ENCODE results near the gene PAM16.
"Not testable (repeated sequence)": the region's sequence is repeated elsewhere in the genome, so short reads cannot be mapped to it uniquely, and the experiment has no call there.

The PAM16 gene

DNA sequence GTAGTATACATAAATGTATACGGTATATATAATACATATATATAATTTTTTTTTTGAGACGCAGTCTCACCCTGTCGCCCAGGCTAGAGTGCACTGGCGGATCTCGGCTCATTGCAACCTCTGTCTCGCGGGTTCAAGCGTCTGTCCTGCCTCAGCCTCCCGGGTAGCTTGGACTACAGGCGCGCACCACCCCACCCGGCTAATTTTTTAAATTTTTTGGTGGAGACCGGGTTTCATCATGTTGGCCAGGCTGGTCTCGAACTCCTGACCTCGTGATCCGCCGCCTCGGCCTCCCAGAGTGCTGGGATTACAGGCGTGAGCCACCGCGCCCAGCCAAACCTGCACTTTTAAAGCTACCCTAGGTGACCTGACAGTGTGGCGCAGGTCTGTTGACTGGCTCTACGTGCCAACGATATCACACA, 745 bp downstream of the PAM16 start:
- no peak for FAIRE-seq

DNA sequence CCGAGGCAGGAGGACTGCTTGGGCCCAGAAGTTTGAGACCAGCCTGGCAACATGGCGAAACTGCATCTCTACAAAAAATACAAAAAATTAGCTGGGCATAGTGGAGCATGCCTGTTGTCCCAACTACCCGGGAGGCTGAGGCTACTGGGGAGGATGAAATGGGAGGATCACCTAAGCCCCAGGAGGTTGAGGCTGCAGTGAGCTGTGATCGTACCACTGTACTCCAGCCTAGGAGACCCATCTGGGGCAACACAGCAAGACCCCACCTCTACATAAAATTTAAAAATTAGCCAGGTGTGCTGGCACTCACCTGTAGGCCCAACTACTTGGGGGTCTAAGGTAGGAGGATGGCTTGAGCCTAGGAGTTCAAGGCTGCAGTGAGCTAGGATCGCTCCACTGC, 1.8 kb downstream of the PAM16 start:
- FAIRE-seq, result no peak

DNA sequence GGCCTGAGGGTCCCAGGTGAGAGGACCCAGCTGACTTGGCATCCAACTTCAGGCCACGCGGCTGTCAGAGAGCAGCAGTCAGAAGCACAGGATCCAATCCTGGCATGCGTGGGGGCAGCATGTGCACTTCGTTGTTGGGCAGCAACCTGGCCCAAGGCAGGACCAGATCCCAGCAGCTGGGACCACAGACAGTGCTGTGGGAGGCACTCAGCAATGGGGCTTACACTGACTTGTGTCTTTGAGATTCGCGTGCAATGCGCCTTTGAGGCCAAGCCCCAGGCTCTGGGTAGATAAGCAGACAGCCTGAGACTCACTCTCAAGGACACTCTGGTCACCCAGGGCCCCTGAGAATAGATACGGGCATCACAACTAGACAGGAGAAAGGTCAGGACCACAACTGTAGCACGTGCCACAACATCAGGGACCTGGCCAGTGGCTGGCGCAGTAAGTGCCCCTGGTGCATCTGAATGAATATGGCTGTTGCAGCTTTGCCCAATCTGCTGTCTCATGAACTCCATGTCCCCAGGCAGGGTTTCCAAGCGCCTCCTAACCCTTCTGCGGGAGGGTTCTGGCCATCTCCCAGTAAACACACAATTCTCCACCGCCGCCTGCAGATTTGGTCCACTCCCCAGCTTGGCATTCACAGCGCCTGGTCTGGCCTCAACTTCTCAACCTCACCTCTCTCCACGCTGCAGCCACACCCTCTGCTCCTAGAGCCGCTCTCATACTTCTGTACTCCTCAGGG, 3.2 kb downstream of the PAM16 start:
- no peak for FAIRE-seq

DNA sequence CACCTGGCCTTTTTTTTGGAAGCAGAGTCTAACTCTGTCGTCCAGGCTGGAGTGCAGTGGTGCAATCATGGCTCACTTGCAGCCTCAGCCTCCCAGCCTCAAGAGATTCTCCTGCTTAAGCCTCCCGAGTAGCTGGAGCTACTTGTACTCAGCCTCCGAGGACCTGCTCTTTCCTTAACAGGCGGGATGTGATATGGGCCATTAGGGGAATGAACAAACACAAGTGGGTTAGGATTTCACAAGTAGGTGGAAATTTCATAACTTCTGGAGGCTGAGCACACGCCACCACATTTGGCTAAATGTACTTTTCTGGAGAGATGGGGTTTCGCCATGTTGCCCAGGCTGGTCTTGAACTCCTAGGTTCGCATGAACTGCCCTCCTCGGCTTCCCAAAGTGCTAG, 4.1 kb downstream of the PAM16 start:
- no peak for FAIRE-seq

DNA sequence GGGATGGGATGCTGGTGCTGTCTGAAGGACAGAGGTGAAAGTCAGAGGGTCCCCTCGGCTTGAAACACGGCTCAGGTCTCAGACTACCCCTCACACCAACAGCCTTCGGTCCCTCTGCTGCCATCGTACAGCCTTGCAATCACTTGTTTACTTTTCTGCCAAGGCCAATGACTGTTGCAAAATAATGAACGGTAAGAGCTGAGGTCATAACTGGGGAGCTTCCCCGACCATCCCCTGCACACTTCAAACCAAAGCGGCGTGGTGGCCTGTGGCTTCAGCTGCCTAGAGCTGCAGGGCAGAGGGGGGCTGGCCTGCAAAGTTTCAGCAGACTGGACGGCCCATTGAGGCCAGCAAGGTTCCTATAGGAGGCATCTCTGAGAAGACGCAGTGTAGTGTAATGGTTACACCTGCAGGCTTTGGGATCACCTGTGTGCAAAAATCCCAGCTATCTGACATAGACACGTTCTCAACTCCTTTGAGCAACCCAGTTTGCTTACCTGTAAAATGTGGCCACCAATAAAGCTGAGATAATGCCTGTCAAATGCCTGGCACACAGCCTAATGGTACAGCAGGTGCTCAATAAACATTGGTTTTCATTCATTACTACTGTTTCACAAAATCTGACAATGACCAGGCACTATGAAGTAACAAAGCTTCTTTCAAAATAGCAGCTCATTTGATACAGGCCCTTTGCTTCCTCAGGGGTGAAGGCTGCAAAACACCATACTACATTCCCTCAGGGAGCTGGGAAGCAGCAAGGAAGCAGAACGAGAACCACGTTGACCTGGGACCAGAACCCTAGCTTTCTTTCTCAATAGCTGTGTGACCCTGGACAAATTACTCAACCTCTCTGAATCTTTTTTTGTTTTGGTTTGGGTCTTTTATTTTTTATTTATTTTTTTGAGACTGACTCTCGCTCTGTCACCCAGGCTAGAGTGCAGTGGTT, 5.0 kb downstream of the PAM16 start:
- no peak for FAIRE-seq

DNA sequence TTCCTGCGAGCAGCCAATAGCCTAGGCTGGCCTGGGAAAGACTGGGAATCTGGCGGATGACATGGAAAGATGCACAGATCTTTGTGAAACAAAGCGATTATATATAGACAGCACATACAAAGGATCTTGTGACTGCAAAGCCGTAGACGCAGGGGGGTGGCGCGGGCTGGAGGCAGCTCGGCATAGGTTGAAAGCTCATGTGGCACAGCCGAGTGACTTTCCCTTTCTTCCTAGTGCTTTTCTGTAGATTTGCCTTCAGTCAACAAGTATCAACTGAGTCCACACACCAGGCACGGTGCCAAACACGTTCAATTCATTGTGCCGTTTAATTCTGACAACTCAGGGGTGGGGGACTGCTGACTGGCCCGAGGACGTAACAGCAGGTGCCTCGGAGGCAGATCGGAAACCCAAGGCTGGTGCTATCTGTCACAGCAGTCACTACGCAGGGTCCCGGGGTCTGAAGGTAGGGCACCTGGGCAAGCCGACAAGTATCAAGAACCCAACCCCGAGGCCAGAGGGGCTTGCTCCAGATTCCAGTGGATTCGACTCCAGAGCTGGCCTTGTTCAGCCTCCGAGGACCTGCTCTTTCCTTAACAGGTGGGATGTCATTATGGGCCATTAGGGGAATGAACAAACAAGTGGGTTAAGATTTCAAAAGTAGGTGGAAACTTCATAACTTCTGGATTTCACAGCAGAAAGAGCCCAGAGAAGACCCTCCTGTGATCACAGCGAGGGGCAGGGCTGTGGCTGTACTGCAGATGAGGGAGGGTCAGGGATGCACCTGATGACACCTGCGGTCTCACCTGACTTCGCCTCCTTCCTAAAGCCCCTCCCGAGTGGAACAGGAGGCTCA, 5.9 kb downstream of the PAM16 start:
- FAIRE-seq, result no peak

DNA sequence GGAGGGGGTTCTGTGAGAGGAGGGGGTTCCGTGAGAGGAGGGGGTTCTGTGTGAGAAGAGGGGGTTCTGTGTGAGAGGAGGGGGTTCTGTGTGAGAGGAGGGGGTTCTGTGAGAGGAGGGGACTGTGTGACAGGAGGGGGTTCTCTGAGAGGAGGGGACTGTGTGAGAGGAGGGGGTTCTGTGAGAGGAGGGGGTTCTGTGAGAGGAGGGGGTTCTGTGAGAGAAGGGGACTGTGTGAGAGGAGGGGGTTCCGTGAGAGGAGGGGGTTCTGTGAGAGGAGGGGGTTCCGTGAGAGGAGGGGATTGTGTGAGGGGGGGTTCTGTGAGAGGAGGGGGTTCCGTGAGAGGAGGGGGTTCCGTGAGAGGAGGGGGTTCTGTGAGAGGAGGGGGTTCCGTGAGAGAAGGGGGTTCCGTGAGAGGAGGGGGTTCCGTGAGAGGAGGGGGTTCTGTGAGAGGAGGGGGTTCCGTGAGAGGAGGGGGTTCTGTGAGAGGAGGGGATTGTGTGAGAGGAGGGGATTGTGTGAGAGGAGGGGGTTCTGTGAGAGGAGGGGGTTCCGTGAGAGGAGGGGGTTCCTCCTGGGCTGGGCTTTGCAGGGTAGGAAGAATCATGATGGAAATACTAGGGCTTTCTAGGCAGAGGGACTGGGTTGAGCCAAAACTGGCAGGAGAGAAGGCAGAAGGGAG, 6.7 kb downstream of the PAM16 start:
- not testable (repeated sequence) for FAIRE-seq

DNA sequence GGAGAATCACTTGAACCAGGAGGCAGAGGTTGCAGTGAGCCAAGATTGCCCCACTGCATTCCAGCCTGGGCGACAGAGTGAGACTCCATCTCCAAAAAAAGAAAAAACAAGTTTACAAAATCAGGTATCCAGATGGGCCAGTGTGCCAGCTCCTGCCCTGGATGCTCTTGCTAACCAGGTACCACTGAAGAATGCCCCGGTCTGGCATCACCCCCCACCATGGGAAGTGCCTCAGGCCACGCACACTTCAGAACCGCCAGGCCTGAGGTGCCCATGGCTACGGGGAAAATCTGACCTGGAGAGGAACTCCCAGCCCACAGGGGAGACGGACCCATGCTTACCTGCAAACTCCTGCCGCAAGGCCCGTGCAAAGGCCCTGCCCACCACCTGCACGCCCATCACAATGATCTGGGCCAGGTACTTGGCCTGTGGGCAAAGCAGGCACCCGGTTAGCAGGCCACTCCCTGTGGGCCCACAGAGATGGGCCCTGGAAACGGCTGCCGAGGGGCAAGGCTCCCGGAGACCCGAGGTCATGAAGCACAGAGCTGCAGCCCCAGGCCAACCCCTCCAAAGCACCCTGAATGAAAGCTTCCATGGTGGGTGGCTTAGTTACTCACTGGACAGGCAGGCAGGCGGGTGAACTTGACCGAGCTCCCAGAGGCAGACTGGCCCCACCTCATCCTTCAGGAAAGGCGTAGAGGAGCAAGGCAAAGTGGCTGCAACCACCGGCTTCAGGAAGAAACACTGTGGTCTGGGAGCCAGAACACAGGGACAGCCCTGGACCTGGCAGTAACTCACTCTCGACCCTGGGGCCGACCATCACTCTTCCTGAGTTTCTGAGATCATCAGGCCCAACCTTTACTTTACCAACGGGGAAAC, 8.0 kb downstream of the PAM16 start:
- FAIRE-seq, result no peak

DNA sequence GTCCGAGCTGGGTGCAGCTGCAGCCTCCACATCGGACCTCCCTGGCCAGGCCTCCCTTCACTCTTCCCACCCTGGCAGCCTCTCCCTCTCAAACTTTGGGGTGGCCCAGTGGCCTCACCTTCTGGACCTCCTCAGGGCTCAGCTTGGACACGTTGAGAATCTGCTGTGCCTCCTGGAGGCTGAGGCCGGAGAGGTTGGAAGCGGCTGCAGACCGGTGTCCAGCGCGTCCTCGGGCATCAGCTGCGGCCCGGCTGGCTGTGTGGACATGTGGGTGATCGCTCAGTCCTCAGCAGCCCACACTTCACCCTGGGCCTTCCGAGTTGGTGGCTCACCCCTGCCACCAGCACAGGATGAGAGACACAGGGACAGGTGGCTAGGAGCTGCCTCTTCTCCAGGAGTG, 9.9 kb downstream of the PAM16 start:
- FAIRE-seq, result no peak

DNA sequence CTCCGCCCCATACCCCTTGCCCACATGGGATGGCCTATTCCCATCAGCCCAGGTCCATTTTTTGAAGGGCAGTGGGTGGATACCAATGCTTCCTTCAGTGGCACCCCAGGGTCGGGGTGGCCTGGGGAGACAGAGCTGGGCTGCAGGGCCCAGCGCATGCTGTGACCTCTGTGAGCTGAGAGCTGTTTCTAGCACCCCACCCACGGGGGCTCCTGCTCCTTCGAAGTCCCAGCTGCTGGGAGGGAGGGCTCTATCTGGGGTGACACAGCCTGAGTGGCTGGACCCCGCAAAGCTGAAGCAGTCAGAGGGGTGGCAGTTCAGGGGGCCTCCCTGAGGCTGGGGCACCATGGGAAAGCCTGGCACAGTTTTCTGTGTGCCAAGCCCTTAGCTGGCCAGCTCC, 10.7 kb downstream of the PAM16 start:
- FAIRE-seq, result no peak

DNA sequence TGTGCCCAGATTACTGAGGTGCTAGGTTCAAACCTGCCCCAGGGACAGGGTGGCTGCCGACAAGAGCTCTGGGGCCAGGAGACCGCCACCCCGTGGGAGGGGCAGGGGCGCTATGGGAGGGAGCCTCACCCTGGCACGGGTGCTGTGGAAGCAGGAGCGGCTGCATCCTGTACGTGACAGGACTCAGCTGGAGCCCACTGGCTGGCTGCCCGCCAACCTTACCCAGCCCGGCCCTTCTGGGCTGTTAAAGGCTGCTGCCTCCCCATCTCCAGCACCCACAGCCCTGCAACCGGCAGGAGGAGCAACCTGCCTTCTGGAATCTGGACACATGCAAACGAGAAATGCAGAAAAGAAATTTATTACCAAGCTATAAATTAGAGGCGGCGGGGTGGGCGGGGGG, 11.2 kb downstream of the PAM16 start:
- FAIRE-seq, result no peak

DNA sequence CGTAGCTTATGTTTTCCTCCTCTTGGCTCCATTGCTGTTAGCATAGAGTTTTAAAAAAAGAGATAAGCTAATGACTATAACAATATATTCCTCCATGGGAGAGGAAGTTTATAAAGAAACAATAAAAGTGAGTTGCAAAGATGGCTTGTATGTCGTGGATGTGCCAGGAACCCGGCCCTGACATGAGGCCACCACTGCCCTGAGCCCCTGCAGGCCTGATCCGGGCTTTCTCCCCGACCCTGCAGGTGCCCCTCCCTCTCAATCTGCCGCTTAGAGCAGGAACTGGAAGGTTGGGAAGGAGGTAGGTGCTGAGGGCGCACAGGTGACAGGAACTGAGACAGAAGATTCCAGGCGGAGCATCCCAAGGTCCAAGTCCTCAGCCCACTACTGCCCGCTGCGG, 11.7 kb downstream of the PAM16 start:
- no peak for FAIRE-seq

DNA sequence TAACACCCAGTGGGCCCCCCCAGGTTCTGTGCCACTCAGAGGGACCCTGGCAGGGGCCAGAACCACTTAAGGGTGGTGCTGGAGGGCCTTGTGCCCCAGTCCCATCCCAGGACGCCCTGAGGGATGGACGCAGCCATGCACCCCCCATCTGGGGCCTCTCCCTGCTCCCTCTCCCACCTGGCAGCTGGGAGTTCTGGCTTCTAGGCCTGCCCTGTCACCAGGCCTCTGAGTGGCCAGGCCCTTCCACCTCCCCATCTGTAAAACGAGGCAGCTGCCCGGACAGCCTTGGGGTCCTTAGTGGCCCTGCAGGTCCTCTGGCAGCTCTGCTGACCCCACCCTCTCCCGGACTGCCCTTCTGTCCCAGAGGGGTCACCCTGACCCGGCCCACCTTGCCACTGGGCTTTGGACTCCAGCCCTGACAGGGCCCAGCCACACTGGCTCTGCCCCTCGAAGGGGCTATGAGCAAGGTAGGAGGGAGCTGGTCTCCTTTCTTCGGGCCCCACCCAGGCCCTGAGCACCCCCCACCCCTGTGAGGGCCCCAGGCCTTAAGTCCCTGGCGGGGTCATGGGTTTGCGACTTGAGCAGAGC, 12.3 kb downstream of the PAM16 start:
- no peak for FAIRE-seq

DNA sequence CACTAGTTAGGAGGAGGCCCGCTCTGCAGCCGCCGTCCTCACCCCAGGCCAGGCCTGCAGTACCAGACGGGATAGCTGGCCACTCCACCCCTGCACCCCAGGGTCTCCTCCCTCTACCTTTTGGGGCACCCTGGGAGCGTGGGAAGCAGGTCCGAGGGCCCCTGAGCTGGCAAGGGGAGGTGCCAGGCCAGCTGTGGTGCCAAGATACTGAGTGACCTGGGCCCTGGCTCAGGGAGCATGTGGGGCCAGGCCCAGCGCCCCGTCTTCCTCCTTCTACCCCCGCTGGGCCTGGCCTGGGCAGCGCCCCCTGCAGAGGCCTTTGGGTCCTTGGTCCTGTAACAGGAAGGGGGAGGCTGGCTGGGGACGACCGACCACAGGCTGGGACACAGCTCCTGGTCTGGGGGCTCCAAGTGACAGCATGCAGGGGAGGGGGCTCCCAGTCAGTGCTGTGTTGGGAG, 13.0 kb downstream of the PAM16 start:
- FAIRE-seq, result no peak

DNA sequence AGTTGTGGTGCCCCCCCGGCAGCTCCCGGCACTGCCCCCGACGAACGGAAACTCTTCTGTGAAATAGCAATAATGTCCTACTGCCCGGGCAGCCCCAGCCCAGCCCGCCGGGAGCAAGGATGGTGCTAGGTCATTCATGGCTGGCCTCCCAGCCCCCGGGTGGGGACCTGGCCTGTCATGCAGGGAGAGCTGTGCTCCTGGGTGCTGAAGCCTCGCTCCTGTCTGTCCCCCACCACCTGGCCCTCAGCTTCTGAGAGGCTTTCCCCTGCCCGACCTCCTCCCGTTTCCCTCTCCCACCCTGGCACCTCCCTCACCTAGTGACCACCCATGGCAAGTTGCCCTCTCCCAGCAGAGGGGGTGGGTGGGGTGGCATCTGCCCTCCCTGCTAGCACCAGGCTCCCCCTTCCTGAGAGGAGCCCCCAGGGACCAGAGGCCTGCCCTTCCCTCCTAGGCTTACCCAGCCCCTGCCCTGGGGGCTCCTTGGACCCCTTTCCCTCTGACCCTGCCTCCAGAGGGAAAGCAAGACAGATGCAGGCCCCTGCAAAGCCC, 13.5 kb downstream of the PAM16 start:
- FAIRE-seq, result no peak

DNA sequence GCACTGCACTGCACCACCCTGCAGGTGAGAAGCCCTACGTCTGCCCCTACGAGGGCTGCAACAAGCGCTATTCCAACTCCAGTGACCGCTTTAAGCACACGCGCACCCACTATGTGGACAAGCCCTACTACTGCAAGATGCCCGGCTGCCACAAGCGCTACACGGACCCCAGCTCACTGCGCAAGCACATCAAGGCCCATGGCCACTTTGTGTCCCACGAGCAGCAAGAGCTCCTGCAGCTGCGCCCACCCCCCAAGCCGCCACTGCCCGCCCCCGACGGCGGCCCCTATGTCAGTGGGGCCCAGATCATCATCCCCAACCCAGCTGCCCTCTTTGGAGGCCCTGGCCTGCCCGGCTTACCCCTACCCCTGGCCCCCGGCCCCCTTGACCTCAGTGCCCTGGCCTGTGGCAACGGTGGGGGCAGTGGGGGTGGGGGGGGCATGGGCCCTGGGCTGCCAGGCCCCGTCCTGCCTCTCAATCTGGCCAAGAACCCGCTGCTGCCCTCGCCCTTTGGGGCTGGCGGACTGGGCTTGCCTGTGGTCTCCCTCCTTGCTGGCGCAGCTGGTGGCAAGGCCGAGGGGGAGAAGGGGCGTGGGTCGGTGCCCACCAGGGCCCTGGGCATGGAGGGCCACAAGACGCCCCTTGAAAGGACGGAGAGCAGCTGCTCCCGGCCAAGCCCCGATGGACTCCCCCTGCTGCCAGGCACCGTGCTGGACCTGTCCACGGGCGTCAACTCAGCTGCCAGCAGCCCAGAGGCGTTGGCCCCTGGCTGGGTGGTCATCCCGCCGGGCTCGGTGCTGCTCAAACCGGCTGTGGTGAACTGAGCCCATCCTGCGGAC, 14.2 kb downstream of the PAM16 start:
- FAIRE-seq, result no peak

DNA sequence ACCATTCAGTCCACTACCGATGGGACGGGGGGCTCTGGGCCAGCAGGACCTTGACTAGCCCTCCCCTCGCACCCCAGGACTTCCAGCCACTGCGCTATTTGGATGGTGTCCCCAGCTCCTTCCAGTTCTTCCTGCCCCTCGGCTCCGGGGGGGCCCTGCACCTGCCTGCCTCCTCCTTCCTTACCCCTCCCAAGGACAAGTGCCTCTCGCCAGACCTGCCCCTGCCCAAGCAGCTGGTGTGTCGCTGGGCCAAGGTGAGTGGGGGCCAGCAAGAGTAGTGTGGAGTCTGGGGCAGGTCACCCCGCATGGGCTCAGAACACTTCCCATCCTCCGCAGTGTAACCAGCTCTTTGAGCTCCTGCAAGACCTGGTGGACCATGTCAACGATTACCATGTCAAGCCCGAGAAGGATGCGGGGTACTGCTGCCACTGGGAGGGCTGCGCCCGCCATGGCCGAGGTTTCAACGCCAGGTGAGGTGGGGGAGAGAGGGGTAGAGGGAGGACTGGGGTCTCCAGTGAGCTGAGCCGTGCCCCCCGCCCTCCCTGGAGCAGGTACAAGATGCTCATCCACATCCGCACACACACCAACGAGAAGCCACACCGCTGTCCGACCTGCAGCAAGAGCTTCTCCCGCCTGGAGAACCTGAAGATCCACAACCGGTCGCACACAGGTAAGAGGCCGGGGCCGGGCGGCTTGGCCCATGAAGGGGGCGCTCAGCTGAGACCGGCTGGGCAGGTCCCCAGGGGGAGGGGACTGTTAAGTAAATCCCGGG, 16.2 kb downstream of the PAM16 start:
- FAIRE-seq, result no peak

DNA sequence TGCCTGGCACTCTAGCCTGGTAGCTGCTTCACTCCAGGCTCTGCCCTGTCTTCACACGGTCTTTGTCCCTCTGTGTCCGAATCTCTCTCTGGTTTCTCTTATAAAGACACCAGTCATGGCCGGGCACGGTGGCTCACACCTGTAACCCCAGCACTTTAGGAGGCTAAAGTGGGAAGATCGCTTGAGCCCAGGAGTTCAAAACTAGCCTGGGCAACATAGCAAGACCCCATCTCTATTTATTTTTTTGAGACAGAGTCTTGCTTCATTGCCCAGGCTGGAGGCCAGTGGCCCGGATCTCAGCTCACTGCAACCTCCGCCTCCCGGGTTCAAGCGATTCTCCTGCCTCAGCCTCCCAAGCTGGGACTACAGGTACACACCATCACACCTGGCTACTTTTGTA, 17.4 kb downstream of the PAM16 start:
- not testable (repeated sequence) for FAIRE-seq

DNA sequence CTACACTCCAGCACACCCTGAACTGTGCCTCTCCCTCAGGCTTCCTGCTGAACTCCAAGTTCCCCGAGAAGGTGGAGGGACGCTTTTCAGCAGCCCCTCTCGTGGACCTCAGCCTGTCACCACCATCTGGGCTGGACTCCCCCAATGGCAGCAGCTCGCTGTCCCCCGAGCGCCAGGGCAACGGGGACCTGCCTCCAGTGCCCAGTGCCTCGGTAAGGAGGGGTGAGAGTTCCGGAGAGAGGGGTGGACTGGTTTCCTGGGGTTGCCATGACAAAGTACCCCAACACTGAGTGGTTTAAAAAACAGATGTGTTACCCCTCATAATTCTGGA, 17.8 kb downstream of the PAM16 start:
- no peak for FAIRE-seq
